ENCODE results near the gene NLRC5.

GRCh38 chr16:57102888-57103851 is 113.8 kb downstream of the NLRC5 start:
- TF ChIP-seq CTCF (IDR thresholded peaks at IDR 0.05; ENCODE audit: low read length) (no peak), EZH2 (optimal IDR thresholded peaks at IDR 0.05; ENCODE audit: low read depth, low read length) (no peak)
